ENCODE data around the gene GRIN3A. TPM values are rescaled to one million over a fixed set of nuclear protein-coding genes. Genes with fewer than 3 reads are reported as not detected.

The GRIN3A gene
- total RNA-seq, 1 experiment from 2014 or later = 0.02 TPM

GRCh38 chr9:101636247-101636646, 102.2 kb downstream of the GRIN3A start (continued):
- no peak for TF ChIP-seq ZNF532 (CRISPR knock-in tag; IDR thresholded peaks at IDR 0.05; ENCODE audit: borderline replicate concordance)
- no peak for TF ChIP-seq ATF6 (CRISPR knock-in tag; IDR thresholded peaks at IDR 0.05)
- no peak for TF ChIP-seq HMGXB4 (CRISPR knock-in tag; IDR thresholded peaks at IDR 0.05)
- no peak for TF ChIP-seq ZNF416 (CRISPR knock-in tag; IDR thresholded peaks at IDR 0.05)
- no peak for TF ChIP-seq E2F5 (CRISPR knock-in tag; IDR thresholded peaks at IDR 0.05)
- TF ChIP-seq CBFB (CRISPR knock-in tag; IDR thresholded peaks at IDR 0.05; ENCODE audit: low read depth) = no peak
- no peak for TF ChIP-seq GTF2I (CRISPR knock-in tag; conservative IDR thresholded peaks at IDR 0.05)
- TF ChIP-seq SP1 (CRISPR knock-in tag; conservative IDR thresholded peaks at IDR 0.05) = no peak
- no peak for TF ChIP-seq STAT6 (CRISPR knock-in tag; conservative IDR thresholded peaks at IDR 0.05; ENCODE audit: low read depth)

- Mint-ChIP-seq H3K9me3 (no peaks in the 10 kb centered on the region; the same call in 1 of the 2 replicates), H3K27ac (no peak overlapping the region), H3K27me3 (ENCODE audit: low read depth) (no peaks in the 10 kb centered on the region; the same call in 1 of the 2 replicates), H3K4me1 (no peaks in the 10 kb centered on the region), H3K4me3 (no peak overlapping the region), H3K36me3 (no peaks in the 10 kb centered on the region)
- CTCF ChIA-PET = interaction anchor here (0.8 to 1.0 kb wide), 3 partner anchors 9 to 186 kb away, joined by 3 to 4 read pairs (median 4); no protein-coding TSS in a partner anchor
- POLR2A ChIA-PET = no interaction called here
- TF ChIP-seq E2F5 (CRISPR knock-in tag; IDR thresholded peaks at IDR 0.05) = no peak
- DNase-seq (ENCODE audit: low spot score) = no peak
- peak; percentile 71 for ATAC-seq
Observed at GRCh38 chr9:101635473-101635872, 103.0 kb downstream of the GRIN3A start.
